K562 (cell line): ENCODE measurements around the gene PRPH2. TPM values are rescaled to one million over a fixed set of nuclear protein-coding genes. Genes with fewer than 3 reads are reported as not detected.

Source experiments
- FOSL1 ChIP-seq: fragments of 200-800 bp; sonication (Bioruptor generic); conservative IDR thresholded peaks from 2 replicates; pipeline ENCODE4 v1.6.1; 2016; ENCODE audit warnings: missing genetic modification characterization, missing compliant biosample characterization
- FOXA3 ChIP-seq, 2 experiments: fragments of 450-650 bp in 1 of 2; sonication (generic) in 1 of 2; formaldehyde crosslinking; IDR thresholded peaks in 1 of 2; conservative IDR thresholded peaks in 1 of 2; 2 replicates each; pipeline versions ENCODE4 v1.4.0 to v1.8.0; 2020 to 2022; ENCODE audit warnings: mild to moderate bottlenecking in 2 of 2, missing genetic modification reagents in 1 of 2
- FOXJ3 ChIP-seq: sonication (generic); formaldehyde crosslinking; IDR thresholded peaks from 2 replicates; pipeline ENCODE4 v1.4.0; 2020; ENCODE audit warnings: mild to moderate bottlenecking, missing genetic modification reagents
- LARP7 ChIP-seq: fragments of 450-650 bp; IDR thresholded peaks from 2 replicates; pipeline ENCODE4 v1.6.1; 2016
- MBD2 ChIP-seq: sonication (generic); IDR thresholded peaks from 2 replicates; pipeline ENCODE4 v1.6.1; 2016; ENCODE audit warnings: low read depth, borderline replicate concordance
- NCOA6 ChIP-seq: fragments of 450-650 bp; IDR thresholded peaks from 2 replicates; pipeline ENCODE4 v1.6.1; 2017; ENCODE audit warnings: mild to moderate bottlenecking
- NFRKB ChIP-seq: fragments of 450-650 bp; IDR thresholded peaks from 2 replicates; pipeline ENCODE4 v1.6.1; 2016; ENCODE audit warnings: low read depth
- NR2C1 ChIP-seq, 2 experiments: fragments of 450-650 bp; IDR thresholded peaks; 2 replicates each; pipeline ENCODE4 v1.6.1; 2017; ENCODE audit warnings: mild to moderate bottlenecking in 2 of 2, antibody characterized with exemption in 1 of 2, inconsistent platforms in 1 of 2, missing compliant biosample characterization in 1 of 2, missing genetic modification characterization in 1 of 2
- NRF1 ChIP-seq, 2 experiments: fragments of 450-650 bp; IDR thresholded peaks in 1 of 2; conservative IDR thresholded peaks in 1 of 2; 2 replicates each; pipeline ENCODE4 v1.6.1; 2014; ENCODE audit warnings: mild to moderate bottlenecking in 2 of 2
- RBBP5 ChIP-seq: fragments of 200-600 bp; sonication (generic); IDR thresholded peaks from 2 replicates; pipeline ENCODE4 v1.6.1; 2012; ENCODE audit warnings: borderline replicate concordance, mild to moderate bottlenecking, low read length, control low read depth, inconsistent platforms; ENCODE audit not compliant: insufficient read depth, poor library complexity, severe bottlenecking
- SUPT5H ChIP-seq: fragments of 450-650 bp; IDR thresholded peaks from 2 replicates; pipeline ENCODE4 v1.6.1; 2016
- ZNF766 ChIP-seq: fragments of 200-800 bp; sonication (Bioruptor generic); conservative IDR thresholded peaks from 2 replicates; pipeline ENCODE4 v1.6.1; 2016; ENCODE audit warnings: missing genetic modification characterization, missing compliant biosample characterization
- polyA plus RNA-seq, 8 experiments: library from polyadenylated mRNA; depleted of rRNA in 4 of 8; stranded (reverse) in 5 of 8; unstranded in 3 of 8; fragments of >200 nt; fragmentation: Nextera tagmentation in 2 of 8; fragmentation: Illumina TruSeq in 1 of 8; extraction: Ambion mirVana in 2 of 8; extraction: Trizol in 1 of 8; gene quantifications; 2 replicates each; pipeline versions ENCODE4 v1.2.1 to v1.2.3, GENCODE V29; 2011 to 2014; ENCODE audit warnings: inconsistent platforms in 1 of 8, missing spikeins in 1 of 8
- total RNA-seq, 7 experiments: library from RNA; depleted of rRNA in 6 of 7; stranded (reverse); fragments of >200 nt in 6 of 7; fragmentation: Illumina TruSeq in 2 of 7; extraction: Trizol in 2 of 7; gene quantifications; 2 replicates each; pipeline versions ENCODE4 v1.2.1 to v1.2.3, GENCODE V29; 2011 to 2021; ENCODE audit warnings: low replicate concordance in 1 of 7
- TF ChIP-seq, protein P1 (sequence below): fragments of 450-650 bp; formaldehyde crosslinking; IDR thresholded peaks from 2 replicates; pipeline ENCODE4 v1.4.0; 2020; ENCODE audit warnings: mild to moderate bottlenecking, moderate library complexity
- TF ChIP-seq, protein P2 (sequence below), 3 experiments: IDR thresholded peaks in 2 of 3; conservative IDR thresholded peaks in 1 of 3; 2 replicates each; pipeline ENCODE4 v1.5.1; 2011 to 2012; ENCODE audit warnings: low read length in 3 of 3, mild to moderate bottlenecking in 3 of 3, control low read depth in 2 of 3, improper control_type of control experiment in 1 of 3, inconsistent platforms in 1 of 3, low read depth in 1 of 3, mixed read lengths in 1 of 3, moderate library complexity in 1 of 3; ENCODE audit not compliant: insufficient read depth in 2 of 3
- TF ChIP-seq, protein P3 (sequence below), 2 experiments: fragments of 450-650 bp in 1 of 2; sonication (generic) in 1 of 2; formaldehyde crosslinking in 1 of 2; IDR thresholded peaks in 1 of 2; conservative IDR thresholded peaks in 1 of 2; 2 replicates each; pipeline versions ENCODE4 v1.6.1 to v1.8.1; 2016 to 2023; ENCODE audit warnings: mild to moderate bottlenecking in 2 of 2, moderate library complexity in 2 of 2, inconsistent platforms in 1 of 2, missing genetic modification reagents in 1 of 2
- TF ChIP-seq, protein P4 (sequence below): fragments of 250-450 bp; sonication (Bioruptor Pico); IDR thresholded peaks from 2 replicates; pipeline ENCODE4 v1.5.0; 2021; ENCODE audit warnings: mild to moderate bottlenecking, moderate library complexity
- TF ChIP-seq, protein P5 (sequence below): fragments of 200-400 bp; formaldehyde crosslinking; IDR thresholded peaks from 2 replicates; pipeline ENCODE4 v1.6.1; 2017; ENCODE audit warnings: mild to moderate bottlenecking, low read depth, low read length, moderate library complexity

PRPH2 gene
- total and polyA plus RNA-seq, 9 of the 15 experiments (the other 6 are each of a cell fraction or from before 2014, with no cell fraction given), result 0.03 to 0.11 (median 0.03) TPM; not detected in 5

DNA sequence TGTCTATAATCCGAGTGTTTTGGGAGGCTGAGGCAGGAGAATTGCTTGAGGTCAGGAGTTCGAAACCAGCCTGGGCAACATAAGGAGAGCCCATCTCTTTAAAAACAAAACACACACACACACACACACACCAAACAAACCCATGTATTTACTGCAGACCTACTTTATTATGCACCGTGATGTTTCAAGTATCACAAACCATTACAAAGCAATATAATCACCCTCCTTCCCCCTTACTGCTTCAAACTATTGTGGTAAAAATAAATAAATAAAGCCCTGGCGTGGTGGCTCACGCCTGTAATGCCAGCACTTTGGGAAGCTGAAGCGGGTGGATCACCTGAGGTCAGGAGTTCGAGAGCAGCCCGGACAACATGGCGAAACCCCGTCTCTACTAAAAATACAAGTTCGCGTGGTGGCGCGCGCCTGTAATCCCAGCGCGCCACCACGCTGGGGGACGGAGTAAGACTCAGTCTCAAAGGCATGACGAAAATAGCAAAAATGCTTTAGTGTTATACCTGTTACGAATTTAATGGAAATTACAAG, 22.0 kb upstream of the PRPH2 start (continued):
- TF ChIP-seq, protein P1, sequence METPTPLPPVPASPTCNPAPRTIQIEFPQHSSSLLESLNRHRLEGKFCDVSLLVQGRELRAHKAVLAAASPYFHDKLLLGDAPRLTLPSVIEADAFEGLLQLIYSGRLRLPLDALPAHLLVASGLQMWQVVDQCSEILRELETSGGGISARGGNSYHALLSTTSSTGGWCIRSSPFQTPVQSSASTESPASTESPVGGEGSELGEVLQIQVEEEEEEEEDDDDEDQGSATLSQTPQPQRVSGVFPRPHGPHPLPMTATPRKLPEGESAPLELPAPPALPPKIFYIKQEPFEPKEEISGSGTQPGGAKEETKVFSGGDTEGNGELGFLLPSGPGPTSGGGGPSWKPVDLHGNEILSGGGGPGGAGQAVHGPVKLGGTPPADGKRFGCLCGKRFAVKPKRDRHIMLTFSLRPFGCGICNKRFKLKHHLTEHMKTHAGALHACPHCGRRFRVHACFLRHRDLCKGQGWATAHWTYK (CRISPR knock-in tag), result no peak
- TF ChIP-seq FOXJ3 (no peak), NFRKB (0 out of 2 replicates have a peak, but pooled peaks have one; percentile 32), NRF1 (conservative IDR thresholded peaks at IDR 0.05 in 1 of 2, IDR thresholded peaks at IDR 0.05 in 1 of 2) (no peak), SUPT5H (0 out of 2 replicates have a peak, but pooled peaks have one; percentile 32), ZNF766 (CRISPR knock-in tag) (0 out of 2 replicates have a peak, but pooled peaks have one; percentile 5), FOXA3 (CRISPR knock-in tag; conservative IDR thresholded peaks at IDR 0.05 in 1 of 2, IDR thresholded peaks at IDR 0.05 in 1 of 2) (no peak), NCOA6 (no peak), FOSL1 (tag) (no peak), RBBP5 (no peak), NR2C1 (IDR thresholded peaks at IDR 0.05) (no peak), NR2C1 (tag; IDR thresholded peaks at IDR 0.05) (no peak), LARP7 (peak; percentile 94), MBD2 (0 out of 2 replicates have a peak, but pooled peaks have one; percentile 15)
- TF ChIP-seq, protein P2, sequence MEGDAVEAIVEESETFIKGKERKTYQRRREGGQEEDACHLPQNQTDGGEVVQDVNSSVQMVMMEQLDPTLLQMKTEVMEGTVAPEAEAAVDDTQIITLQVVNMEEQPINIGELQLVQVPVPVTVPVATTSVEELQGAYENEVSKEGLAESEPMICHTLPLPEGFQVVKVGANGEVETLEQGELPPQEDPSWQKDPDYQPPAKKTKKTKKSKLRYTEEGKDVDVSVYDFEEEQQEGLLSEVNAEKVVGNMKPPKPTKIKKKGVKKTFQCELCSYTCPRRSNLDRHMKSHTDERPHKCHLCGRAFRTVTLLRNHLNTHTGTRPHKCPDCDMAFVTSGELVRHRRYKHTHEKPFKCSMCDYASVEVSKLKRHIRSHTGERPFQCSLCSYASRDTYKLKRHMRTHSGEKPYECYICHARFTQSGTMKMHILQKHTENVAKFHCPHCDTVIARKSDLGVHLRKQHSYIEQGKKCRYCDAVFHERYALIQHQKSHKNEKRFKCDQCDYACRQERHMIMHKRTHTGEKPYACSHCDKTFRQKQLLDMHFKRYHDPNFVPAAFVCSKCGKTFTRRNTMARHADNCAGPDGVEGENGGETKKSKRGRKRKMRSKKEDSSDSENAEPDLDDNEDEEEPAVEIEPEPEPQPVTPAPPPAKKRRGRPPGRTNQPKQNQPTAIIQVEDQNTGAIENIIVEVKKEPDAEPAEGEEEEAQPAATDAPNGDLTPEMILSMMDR (IDR thresholded peaks at IDR 0.05 in 2 of 3, conservative IDR thresholded peaks at IDR 0.05 in 1 of 3; ENCODE audit: insufficient read depth in 2 of 3, low read depth in 1 of 3, low read length in 3 of 3), result peak; percentile 34 to 73 (median 55); a peak in 4 of 6 replicates
- TF ChIP-seq, protein P3, sequence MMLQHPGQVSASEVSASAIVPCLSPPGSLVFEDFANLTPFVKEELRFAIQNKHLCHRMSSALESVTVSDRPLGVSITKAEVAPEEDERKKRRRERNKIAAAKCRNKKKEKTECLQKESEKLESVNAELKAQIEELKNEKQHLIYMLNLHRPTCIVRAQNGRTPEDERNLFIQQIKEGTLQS (IDR thresholded peaks at IDR 0.05), result no peak
- TF ChIP-seq, protein P3 (CRISPR knock-in tag; conservative IDR thresholded peaks at IDR 0.05), result no peak
- TF ChIP-seq, protein P4, sequence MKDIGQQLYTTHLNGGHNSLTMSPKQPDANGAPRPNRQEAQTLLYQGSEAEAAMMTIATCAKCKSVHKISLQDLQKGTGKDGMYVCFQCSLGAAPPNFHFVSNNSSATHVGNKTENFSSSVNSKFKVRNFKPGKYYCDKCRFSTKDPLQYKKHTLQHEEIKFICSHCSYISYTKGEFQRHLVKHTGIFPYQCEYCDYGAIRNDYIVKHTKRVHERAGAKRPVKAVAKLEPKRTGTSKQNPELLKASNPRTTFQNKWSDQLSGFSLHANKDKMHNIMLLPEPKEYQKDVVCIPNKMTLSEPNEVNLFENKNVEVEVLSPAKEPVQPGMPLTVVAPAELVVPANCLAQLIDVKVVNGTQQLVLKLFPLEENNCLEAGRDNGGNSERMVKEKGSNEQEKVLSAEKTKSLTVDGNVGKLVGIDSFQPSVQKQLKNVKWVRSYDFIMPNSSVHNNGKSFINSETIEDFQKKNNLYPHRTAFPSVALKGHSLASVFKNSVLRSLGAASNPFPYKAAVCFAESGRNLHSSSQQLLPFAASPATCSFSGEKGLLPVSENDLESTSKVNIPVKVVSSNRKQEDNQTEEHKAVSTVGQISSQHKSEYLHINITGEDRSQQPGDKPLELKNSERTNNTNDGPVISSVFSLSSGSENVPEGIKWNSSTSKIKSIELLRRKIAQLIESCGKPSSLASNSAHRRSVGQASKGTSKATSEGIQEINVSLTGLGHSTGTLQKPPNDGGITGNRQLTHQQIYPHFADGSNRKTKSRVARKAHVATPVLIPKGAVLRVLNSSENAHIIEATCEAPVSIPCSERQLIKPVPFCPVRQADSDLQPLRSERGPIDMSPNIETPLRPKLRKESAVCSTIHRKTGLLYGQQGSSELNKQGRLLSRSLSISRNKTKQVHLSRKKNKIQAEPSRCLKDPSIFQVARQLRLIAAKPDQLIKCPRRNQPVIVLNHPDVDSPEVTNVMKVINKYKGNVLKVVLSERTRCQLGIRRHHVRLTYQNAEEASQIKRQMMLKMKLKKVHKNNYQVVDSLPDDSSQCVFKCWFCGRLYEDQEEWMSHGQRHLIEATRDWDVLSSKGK, result no peak
- TF ChIP-seq, protein P5, sequence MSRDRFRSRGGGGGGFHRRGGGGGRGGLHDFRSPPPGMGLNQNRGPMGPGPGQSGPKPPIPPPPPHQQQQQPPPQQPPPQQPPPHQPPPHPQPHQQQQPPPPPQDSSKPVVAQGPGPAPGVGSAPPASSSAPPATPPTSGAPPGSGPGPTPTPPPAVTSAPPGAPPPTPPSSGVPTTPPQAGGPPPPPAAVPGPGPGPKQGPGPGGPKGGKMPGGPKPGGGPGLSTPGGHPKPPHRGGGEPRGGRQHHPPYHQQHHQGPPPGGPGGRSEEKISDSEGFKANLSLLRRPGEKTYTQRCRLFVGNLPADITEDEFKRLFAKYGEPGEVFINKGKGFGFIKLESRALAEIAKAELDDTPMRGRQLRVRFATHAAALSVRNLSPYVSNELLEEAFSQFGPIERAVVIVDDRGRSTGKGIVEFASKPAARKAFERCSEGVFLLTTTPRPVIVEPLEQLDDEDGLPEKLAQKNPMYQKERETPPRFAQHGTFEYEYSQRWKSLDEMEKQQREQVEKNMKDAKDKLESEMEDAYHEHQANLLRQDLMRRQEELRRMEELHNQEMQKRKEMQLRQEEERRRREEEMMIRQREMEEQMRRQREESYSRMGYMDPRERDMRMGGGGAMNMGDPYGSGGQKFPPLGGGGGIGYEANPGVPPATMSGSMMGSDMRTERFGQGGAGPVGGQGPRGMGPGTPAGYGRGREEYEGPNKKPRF, result no peak
